ENCODE data around the gene CNNM4.

CNNM4 gene

GRCh38 chr2:96815326-96816126 lies 54.8 kb downstream of the CNNM4 start:
- peak; percentile 47 for DNase-seq

DNA sequence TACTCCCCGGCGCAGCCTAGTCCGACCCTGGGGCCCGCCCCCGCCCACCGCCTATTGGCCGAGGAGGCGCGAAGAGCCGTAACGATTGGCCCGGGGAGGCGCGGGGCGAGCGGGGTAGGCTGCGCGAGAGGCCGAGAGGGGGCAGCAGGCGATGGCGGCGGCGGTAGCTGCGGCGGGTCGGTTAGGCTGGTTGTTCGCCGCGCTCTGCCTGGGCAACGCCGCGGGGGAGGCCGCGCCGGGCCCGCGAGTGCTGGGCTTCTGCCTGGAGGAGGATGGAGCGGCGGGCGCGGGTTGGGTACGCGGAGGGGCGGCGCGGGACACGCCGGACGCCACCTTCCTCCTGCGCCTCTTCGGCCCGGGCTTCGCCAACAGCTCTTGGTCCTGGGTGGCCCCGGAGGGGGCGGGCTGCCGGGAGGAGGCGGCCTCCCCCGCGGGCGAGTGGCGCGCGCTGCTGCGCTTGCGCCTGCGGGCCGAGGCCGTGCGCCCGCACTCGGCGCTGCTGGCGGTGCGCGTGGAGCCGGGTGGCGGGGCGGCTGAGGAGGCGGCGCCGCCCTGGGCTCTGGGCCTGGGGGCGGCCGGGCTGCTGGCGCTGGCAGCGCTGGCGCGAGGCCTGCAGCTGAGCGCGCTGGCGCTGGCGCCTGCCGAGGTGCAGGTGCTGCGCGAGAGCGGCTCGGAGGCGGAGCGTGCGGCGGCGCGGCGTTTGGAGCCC lies 55.6 kb downstream of the CNNM4 start, which contains the start of gene CNNM3:
CNNM3 (plus strand) TSS at position 142 of the 709 bp plus-strand sequence; CDS start at position 152, 10 bp downstream.
- peak; percentile 98 for DNase-seq

DNA sequence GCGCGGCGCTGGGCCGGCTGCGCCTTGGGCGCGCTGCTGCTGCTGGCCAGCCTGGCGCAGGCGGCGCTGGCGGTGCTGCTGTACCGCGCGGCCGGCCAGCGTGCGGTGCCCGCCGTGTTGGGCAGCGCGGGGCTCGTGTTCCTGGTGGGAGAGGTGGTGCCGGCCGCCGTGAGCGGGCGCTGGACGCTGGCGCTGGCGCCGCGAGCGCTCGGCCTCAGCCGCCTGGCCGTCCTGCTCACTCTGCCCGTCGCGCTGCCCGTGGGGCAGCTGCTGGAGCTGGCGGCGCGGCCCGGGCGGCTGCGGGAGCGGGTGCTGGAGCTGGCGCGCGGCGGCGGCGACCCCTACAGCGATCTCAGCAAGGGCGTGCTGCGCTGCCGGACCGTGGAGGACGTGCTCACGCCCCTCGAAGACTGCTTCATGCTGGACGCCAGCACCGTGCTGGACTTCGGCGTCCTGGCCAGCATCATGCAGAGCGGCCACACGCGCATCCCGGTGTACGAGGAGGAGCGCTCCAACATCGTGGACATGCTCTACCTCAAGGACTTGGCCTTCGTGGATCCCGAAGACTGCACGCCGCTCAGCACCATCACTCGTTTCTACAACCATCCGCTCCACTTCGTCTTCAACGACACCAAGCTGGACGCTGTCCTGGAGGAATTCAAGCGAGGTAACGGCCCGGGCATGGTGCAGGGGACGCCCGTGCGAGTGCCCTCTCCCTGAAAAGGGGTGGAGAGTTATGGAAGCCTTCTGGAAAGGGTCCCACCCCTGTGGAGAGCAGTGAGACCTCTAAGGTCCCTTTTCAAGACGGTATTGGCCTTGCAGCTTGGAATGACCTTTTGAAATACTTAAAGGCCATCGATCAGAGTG lies 56.4 kb downstream of the CNNM4 start:
- DNase-seq = peak; percentile 28

GRCh38 chr2:96817882-96818281 lies 57.2 kb downstream of the CNNM4 start:
- DNase-seq = no peak

DNA sequence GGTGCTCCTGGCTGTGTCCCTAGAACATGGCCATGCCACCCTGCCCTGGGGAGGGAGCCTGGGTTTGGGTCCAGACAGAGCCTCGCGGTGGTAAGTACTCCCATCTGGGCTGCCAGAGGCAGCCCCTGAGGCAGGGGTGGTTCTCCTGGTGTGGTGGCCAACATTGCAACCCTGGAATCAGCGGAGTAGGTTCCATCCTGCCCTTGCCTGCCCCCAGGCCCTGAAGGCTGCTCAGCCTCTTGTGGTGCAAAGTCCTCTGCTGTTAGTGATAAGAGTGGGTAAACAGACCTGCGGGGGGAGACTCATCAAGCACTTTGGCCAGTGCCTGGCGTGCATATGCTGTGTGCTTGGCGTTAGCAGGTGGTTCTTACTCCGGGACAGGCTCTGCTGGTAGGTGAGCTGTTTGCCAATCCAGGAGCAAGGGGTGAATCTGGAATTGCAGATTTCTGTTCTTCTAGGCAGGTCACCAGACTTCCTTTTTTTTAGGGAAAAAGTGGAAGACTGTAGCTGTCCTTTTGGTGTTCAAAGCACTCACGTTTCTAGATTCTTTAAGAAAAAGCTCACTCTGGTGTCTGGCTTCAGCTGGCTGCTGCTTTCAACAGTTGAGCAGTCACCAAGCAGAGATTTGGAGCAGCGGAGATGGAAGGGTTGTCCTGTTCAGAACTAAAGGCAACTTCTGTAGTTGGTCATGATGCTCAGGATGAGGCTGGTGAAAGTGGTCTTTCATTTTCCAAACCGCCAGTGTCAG lies 58.6 kb downstream of the CNNM4 start:
- DNase-seq = no peak

DNA sequence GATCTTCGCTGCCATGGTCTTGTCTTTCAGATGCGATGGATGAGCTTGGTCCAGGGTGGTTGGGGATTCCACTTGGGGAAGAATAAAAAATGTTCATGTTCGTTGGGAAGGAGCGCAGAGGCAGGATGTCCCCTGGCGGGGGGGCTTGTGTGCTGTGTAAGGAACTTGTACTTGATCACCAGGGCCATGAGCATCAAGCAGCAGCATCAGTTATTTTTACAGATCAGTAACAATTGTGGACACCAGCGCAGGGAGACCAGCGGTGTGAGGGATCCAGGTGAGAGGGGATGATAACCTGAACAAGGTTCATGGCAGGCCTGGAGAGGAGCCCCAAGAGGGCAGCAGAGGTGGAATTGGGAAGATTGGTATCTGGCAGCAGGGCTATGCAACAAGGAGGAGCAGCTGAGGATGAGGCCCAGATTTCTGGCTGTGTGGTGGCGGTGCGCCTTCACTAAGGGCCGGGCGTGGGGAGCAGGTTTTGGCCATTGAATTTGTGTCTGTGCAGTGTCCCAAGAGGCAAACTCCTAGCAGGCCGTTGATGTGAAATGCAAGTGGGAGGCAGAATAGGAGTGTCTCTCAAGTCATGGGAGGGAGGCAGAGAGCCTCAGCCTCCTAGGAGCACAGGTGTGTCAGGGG lies 59.3 kb downstream of the CNNM4 start:
- DNase-seq = no peak

GRCh38 chr2:96821113-96821675 lies 60.5 kb downstream of the CNNM4 start:
- no peak for DNase-seq

DNA sequence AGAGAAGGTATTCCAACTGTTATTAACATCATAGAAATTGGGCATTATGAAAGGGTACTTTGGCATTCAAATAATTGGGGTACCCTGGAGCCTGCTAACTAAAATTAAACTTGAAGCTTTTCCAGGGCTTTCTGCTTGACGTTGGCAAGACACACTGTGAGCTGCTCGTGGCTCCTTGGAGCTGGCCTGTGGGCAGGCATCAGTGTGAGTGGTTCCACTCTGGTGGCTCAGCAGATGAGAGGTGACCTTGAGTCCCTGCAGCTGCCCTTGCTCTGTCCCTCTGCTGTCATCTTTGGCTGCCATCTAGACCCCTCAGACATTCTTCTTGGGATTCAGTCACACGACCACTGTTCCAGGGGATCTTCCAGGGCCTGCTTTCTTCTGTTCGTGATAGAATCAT lies 62.1 kb downstream of the CNNM4 start:
- DNase-seq = no peak

GRCh38 chr2:96823198-96823597 lies 62.5 kb downstream of the CNNM4 start:
- DNase-seq = no peak

- no peak for DNase-seq
These were observed 63.6 kb downstream of the CNNM4 start for GRCh38 chr2:96824079-96824870.

DNA sequence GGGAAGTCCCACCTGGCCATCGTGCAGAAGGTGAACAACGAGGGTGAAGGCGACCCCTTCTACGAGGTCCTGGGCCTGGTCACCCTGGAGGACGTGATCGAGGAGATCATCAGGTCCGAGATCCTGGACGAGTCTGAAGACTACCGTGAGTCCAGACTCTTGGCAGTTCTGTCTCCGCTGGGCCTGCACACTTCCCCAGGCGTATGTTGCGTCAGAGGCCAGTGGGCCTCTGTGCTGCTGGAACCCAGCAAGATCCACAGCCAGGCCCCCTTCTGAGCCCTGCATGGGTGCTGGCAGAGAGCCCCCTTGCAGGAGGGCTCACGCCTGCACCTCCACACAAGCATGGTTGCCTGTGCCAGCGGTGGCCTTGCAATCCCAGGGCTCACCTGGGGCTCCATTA lies 64.4 kb downstream of the CNNM4 start:
- no peak for DNase-seq

- no peak for DNase-seq
These were observed 66.0 kb downstream of the CNNM4 start for GRCh38 chr2:96826546-96827278.

- no peak for DNase-seq
These were observed 67.7 kb downstream of the CNNM4 start for GRCh38 chr2:96828436-96828835.

DNA sequence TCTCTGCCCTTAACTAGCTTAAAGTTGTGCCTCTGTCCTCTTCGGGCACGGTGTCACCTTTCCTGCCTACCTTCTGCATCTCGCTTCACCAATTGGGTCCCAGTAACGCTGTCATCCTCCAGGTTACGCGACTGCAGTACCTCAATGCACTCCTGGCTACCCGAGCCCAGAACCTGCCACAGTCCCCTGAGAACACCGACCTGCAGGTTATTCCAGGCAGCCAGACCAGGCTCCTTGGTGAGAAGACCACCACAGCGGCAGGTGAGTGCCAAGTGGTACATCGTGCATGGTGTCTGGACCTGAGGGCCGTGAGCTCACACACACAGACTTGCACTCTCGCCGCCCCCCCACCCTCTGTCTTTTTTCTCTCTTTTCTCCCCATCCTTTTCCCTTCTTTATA lies 68.2 kb downstream of the CNNM4 start:
- DNase-seq = no peak

DNA sequence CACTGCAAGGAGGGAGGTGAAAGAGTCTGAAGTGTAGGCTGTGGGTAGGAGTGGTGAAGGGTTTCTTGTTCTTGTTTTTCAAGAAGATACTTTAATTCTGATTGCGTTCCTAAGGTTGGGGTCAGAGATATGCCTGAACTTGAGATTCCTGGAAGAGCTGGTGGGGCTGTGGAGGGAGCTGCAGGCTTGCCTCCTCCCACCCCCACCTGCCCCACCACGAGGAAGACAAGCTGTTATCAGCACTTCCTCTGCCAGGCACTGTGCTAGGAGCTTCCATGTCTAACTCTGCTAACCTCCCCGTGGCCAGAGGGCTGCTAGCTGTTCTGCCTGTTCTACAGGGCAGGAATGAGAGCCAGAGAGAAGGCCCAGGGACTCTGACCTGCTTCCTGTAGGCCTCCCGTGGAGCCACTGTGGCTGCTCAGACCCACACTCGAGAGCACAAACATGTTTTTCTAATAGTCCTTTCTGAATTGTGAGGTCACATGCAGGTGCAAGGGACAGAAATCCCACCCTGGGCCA lies 69.4 kb downstream of the CNNM4 start:
- DNase-seq = no peak

GRCh38 chr2:96831679-96832078 lies 71.0 kb downstream of the CNNM4 start:
- no peak for DNase-seq

DNA sequence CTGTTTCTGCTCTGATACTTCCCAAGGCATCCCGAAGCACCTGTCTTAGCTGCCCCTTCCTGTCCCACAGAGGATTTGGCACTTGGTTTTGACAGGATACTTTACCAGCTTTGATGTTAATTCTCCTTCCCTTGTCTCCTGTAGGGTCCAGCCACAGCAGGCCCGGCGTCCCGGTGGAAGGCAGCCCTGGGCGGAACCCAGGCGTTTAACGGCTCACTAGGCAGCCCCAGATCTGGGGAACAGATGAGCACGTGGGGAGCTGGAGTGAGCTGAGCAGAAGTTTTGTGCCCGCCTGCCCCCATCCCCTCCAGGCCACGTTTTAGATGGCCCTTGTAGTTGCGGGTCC lies 71.7 kb downstream of the CNNM4 start:
- DNase-seq = no peak

- no peak for DNase-seq
These were observed 72.2 kb downstream of the CNNM4 start for GRCh38 chr2:96832754-96833507.

DNA sequence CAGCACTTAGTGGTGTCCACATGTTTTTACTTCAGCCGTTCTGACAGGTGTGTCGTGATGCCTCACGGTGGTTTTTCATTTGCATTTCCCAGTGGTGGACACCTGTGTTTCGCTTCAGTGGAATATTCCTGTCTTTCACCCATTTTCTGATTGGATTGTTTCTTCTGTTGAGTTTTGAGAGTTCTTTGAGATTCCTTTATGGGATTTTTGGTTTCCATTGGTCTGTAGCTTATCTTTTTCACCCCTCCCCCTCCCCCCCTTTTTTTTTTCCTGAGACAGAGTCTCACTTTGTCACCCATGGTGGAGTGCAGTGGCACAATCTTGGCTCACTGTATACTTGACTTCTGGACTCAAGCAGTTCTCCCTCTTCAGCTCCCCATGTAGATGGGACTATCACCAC lies 75.1 kb downstream of the CNNM4 start:
- DNase-seq = no peak

Data from CD4-positive, alpha-beta T cell treated with Interleukin-17A for 4 hours (primary cell).